Urinary bladder (tissue), 4 donors: ENCODE measurements around the gene POU6F2. TPM values are rescaled to one million over a fixed set of nuclear protein-coding genes. Genes with fewer than 3 reads are reported as not detected.
"Not testable (repeated sequence)": the region's sequence is repeated elsewhere in the genome, so short reads cannot be mapped to it uniquely, and the experiment has no call there.

Experiments used
- DNase-seq: peaks from one replicate; pipeline ENCODE4 v3.0.0-alpha.2; 2015; ENCODE audit errors: extremely low spot score
- H3K27ac ChIP-seq: one replicate; pipeline ENCODE4 v1.5.1; 2013; ENCODE audit warnings: low read depth, mild to moderate bottlenecking, moderate library complexity
- H3K36me3 ChIP-seq: one replicate; pipeline ENCODE4 v1.6.1; 2013; ENCODE audit warnings: mild to moderate bottlenecking, moderate library complexity; ENCODE audit not compliant: insufficient read depth
- H3K4me1 ChIP-seq: one replicate; pipeline ENCODE4 v1.6.1; 2013; ENCODE audit warnings: mild to moderate bottlenecking, moderate library complexity; ENCODE audit not compliant: insufficient read depth
- H3K4me3 ChIP-seq: one replicate; pipeline ENCODE4 v1.5.1; 2013; ENCODE audit warnings: low read depth, low read length
- WGBS: extraction: QIAGEN DNeasy Blood & Tissue Kit; methylation state at CpG from one replicate; pipeline ENCODE4 v1.1.7; 2013; 5-methylcytosine and 5-hydroxymethylcytosine counted together
- polyA plus RNA-seq: library from polyadenylated mRNA; stranded (reverse); fragments of 200-250 nt; gene quantifications from one replicate; pipeline ENCODE4 v1.2.3, GENCODE V29; 2013
- total RNA-seq: library from RNA; depleted of rRNA; stranded (reverse); fragments of >200 nt; gene quantifications from one replicate; pipeline ENCODE4 v1.2.3, GENCODE V29; 2014
- donor health status: healthy with polysubstance abuse.
- donor health status: healthy.

POU6F2 gene
- total and polyA plus RNA-seq, 2 donors = 2.1 to 5.0 TPM

DNA sequence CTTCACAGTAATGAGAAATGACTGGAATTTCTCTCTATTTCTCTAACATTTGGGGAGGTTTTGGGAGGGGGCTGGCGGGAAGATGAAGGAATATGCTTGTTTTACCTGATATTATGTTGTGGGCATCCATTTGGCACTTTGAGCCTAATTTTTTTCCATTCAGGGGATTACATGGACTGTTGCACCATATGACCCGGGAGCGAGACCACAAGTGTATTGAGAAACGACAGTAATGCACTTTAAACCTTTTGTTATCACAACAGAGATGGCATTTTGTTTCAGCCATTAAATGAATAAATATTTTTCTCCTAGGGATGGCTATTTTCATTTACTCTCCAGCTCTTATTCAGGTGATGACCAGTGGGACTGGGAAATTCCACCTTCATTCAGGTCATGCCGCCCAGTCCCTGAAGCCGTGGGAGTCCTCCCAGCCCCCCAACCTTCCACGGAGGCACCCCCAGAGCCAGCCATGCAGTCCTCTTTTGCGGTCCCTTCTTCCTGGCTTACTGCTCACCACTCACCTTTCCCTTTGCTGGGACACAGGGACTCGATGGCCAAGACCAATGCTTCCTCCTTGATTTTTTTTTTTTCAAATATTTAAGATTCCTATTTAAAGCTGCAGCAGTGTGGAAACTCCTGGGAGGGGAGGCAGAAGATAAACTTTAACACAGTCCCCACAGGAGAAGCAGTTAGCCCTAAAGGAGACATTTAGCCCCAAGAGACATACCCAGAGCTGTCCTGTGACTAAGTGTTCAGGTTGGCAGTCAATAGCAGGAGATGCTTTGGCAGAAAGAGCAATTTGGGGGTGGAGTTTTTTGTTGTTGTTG, 397.6 kb downstream of the POU6F2 start:
- peaks cover 2% of the 10 kb centered on the region for H3K4me1 ChIP-seq
- WGBS = 63% methylated on average over 9 of the region's 9 CpGs

DNA sequence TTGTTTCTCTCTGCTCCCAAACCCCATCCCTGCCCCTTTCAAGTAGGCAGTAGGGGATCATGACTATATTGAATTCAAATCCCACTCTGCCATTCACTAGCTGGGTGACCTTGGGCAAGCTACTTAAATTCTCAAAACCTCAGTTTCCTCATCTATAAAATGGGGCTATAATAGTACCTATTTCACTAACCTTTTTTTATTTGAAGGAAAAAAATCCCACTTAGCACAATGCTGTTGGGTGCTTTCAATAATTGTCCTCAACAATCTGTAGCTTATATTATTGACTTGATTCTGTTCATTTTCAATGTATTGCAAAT, 398.1 kb downstream of the POU6F2 start:
- no peak overlapping the region for H3K4me3 ChIP-seq
- DNase-seq = no peak
- peaks cover 2% of the 10 kb centered on the region for H3K4me1 ChIP-seq
- H3K36me3 ChIP-seq = no peaks in the 10 kb centered on the region
- no peak overlapping the region for H3K27ac ChIP-seq

More for the DNA sequence above, 397.6 kb downstream of the POU6F2 start:
- Histone ChIP-seq H3K36me3 (no peaks in the 10 kb centered on the region), H3K27ac (no peak overlapping the region), H3K4me3 (no peak overlapping the region)
- DNase-seq = no peak

DNA sequence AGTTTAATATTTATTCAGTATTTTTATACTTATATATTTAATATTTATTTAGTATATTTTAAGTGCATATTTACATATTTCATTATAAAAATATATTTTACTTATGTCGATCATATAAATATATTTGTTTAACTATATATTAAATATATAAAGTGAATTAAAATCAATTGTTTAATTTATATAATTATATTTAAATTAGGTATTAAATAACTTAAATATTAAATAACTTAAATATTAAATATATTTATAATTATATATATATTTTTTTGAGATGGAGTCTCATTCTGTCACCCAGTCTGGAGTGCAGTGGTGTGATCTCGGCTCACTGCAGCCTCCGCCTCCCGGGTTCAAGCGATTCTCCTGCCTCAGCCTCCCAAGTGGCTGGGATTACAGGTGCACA, 399.2 kb downstream of the POU6F2 start:
- H3K4me1 ChIP-seq, H3K4me3 ChIP-seq: not testable (repeated sequence)
- WGBS = 96% methylated on average over 5 of the region's 5 CpGs

DNA sequence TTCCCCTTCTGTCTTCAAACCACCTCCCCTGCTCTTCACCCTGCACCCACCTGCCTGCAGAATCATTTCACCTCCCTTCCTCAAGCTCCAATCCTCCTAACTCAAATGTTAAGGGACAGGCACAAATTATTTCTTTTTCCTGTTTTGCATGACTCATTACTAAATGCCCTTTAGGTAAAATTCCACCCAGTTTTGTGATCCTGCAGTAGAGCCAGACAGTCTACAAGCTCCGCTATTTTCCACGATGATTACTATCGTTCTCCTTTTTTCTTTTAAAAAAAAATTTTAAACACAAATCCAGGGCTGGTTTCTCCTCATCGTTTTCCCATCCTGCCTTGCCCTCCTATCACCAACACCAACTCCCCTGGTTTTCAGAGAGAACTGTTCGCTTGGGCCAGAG, 401.7 kb downstream of the POU6F2 start:
- H3K27ac ChIP-seq = no peak overlapping the region
- 85% methylated on average over 5 of the region's 5 CpGs for WGBS
- DNase-seq = no peak
- H3K36me3 ChIP-seq = no peaks in the 10 kb centered on the region
- H3K4me3 ChIP-seq = no peak overlapping the region
- H3K4me1 ChIP-seq = peaks cover 2% of the 10 kb centered on the region

More for the DNA sequence above, 399.2 kb downstream of the POU6F2 start:
- not testable (repeated sequence) for DNase-seq, H3K36me3 ChIP-seq, H3K27ac ChIP-seq

DNA sequence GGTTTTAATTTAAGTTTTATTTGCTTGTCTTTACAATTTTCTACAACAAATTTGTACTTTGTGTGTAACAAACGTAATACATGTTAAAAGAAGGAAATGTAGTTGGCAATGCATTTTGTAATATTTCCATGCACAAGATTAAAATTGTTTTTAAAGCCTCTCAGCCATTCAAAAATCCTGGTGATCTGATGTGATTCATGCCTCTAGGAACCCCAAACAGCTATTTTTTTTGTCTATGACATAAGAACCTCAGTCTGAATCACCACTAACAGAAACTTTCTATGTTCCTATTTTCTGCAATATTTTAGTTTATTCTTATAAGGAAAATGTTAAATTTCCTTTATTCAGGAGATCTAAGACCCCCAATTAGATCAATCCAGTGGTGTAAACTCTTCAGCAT, 405.4 kb downstream of the POU6F2 start:
- 72% methylated on average over 1 of the region's 1 CpG for WGBS
- Histone ChIP-seq H3K4me1 (no peaks in the 10 kb centered on the region), H3K4me3 (no peak overlapping the region), H3K36me3 (no peaks in the 10 kb centered on the region), H3K27ac (no peak overlapping the region)
- DNase-seq = no peak

DNA sequence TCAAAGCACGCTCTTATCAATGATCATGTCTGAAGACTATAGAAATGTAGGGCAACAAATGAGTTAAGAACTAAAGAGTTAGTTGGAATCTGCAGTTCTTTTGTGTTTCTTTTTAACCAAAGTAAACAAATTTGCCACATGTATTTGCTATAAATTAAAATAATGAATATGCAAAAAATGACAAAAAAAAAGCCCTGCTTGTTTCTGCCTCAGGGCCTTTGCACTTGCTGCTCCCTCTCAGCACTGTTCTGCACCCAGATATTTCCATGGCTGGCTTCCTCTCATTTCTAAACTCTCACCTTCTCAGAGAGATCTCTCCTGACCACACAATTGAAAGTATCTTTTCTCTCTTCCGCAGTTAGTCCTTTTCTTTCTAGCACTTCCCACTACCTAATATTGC, 406.7 kb downstream of the POU6F2 start:
- Histone ChIP-seq H3K27ac (no peak overlapping the region), H3K36me3 (no peaks in the 10 kb centered on the region), H3K4me1 (no peaks in the 10 kb centered on the region), H3K4me3 (no peak overlapping the region)
- 94% methylated on average over 2 of the region's 2 CpGs for WGBS
- no peak for DNase-seq

DNA sequence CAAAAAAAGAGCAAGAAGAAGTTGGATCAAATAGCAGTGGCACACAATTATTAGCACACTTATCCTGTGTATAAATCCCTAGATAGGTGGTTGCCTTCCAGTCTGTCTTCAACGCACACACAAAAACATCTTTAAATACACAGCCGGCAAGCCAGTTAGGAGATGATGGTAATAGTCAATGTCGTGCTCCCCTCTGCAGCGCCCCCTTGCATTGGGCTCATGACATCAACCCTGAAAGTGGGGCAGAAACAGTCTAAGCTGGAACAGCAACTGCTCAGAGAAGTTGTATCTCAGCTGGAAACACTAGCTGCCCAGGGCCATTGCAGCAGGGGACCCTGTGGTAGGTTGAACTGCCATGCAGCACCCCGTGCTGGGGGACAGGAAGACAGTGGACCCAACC, 409.0 kb downstream of the POU6F2 start:
- no peak overlapping the region for H3K4me3 ChIP-seq
- no peaks in the 10 kb centered on the region for H3K4me1 ChIP-seq
- DNase-seq = no peak
- WGBS = 82% methylated on average over 5 of the region's 5 CpGs
- H3K27ac ChIP-seq = no peak overlapping the region
- H3K36me3 ChIP-seq = no peaks in the 10 kb centered on the region

DNA sequence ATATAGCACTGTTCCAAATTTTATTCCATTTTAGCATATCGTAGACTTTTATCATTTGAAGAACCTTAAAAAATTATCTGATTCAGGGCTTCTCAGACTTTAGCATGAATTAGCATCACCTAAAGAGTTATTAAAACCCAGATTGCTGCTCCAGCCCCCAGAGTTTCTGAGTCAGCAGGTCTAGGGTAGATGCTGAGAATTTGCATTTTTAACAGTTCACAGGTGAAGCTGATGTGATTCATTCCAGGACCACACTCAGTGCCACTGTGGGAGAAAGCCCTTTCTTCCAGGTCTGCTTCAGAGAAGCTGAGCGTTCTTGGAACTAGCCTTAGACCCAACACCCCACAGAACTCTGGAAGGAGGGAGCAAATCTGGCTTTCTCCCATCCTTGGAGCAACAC, 414.4 kb downstream of the POU6F2 start:
- Histone ChIP-seq H3K4me3 (no peak overlapping the region), H3K27ac (no peak overlapping the region), H3K36me3 (no peaks in the 10 kb centered on the region), H3K4me1 (no peaks in the 10 kb centered on the region)
- no peak for DNase-seq
- 60% methylated on average over 2 of the region's 2 CpGs for WGBS

DNA sequence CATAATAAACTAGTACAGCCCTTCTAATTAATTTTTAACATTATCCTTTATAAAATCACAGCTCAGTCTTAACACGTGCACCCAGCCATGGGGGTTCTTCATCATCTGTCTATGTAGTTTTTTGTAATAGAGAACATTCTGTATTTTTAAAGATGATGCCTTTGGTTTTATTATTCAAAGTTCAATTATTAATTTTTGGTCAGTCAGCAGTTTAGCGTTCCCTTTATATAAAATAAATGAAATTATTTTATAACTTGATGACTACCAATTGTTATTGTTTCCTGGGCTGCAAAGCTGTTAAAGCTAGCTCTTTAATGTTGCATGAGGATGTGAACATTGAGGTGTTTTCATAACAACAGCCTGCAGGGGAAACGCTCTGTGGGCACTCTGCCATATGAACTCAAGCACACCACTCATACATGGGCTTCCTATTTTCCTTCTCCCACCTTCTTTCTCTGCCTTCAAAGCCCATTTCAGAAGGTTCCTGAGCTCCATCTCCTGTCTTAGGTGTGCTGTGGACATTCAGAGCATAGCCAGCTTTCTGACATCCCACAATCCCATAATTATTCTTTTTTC, 416.5 kb downstream of the POU6F2 start:
- no peaks in the 10 kb centered on the region for H3K36me3 ChIP-seq
- no peak overlapping the region for H3K27ac ChIP-seq
- H3K4me3 ChIP-seq = no peak overlapping the region
- H3K4me1 ChIP-seq = no peaks in the 10 kb centered on the region
- WGBS = 35% methylated on average over 3 of the region's 3 CpGs
- DNase-seq = no peak

DNA sequence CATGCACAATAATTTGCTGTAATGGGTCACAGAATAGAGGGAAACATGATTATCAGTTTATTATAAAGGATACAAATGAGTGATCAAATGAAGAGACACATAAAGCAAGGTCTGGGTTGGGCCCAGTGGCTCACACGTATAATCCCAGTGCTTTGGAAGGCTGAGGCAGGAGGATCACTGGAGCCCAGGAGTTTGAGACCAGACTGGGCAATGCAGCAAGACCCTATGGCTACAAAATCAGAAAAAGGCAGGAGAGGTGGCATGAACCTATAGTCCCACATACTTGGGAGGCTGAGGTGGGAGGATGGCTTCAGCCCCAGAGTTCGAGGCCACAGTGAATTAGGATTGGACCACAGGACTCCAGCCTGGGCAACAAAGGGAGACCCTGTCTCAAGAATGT, 421.7 kb downstream of the POU6F2 start:
- Histone ChIP-seq H3K4me1 (no peaks in the 10 kb centered on the region), H3K4me3 (no peak overlapping the region), H3K36me3 (no peaks in the 10 kb centered on the region), H3K27ac (no peak overlapping the region)
- DNase-seq = no peak
- WGBS = 92% methylated on average over 2 of the region's 2 CpGs

DNA sequence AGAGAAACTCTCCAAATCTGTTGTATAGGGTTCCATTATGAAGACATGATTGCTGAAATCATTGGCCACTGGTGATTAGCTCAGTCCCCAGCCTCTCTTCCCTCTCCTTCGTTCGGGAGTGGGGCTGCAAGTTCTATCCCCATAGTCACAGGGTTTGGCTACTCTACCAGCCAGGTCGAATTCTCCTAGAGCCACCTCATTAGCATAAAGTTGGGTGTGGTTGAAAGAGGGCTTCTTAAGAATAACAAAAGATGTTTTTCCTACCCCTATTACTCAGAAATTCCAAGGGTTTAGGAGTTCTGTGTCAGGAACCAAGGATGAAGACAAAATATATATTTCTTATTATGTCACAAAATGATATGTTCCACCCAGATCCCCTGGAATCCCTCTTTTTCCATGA, 422.3 kb downstream of the POU6F2 start:
- H3K4me3 ChIP-seq = no peak overlapping the region

DNA sequence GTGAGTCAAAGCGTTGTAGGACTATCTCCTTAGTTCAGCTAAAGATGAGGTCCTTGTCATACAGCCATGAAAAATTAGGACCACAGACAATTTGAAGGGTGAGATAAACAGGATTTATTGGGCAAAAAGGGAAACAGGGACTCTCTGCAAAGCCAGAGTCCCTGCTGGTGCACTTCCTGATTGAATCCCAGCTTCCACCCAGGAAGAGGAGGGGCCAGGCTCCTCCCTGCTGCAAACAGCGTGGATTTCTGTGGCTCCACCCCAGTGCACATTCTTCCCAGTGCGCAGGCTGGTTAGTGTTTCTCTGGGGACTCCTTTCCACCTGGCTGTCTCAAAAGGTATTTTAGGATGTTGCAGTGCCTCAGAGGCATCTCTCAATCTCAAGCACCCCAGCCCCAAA, 423.1 kb downstream of the POU6F2 start:
- no peak for DNase-seq

More for the DNA sequence above, 422.3 kb downstream of the POU6F2 start:
- no peak for DNase-seq
- H3K27ac ChIP-seq = no peak overlapping the region
- WGBS = 80% methylated on average over 3 of the region's 3 CpGs
- no peaks in the 10 kb centered on the region for H3K4me1 ChIP-seq
- H3K36me3 ChIP-seq = no peaks in the 10 kb centered on the region

DNA sequence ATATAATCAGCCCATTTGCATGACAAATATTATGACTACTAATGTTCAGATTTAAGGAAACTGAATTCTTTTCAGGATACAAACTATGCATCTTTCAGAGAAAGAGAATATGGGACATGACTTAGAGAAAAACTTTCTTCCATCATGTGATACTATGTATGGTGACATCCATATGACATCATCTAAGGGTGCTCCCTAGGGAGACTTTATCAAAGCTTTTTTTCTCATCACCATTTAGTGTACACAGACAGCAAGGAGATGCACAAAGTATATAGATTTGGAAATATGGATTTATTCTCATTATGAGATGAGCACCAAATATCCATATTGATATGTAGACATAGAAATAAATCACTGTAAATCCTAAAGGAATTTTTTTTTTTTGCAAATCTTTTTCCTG, 424.3 kb downstream of the POU6F2 start:
- Histone ChIP-seq H3K4me1 (no peaks in the 10 kb centered on the region), H3K4me3 (no peak overlapping the region), H3K36me3 (no peaks in the 10 kb centered on the region), H3K27ac (no peak overlapping the region)
- DNase-seq = no peak

More for the DNA sequence above, 423.1 kb downstream of the POU6F2 start:
- Histone ChIP-seq H3K36me3 (no peaks in the 10 kb centered on the region), H3K27ac (no peak overlapping the region), H3K4me3 (no peak overlapping the region), H3K4me1 (no peaks in the 10 kb centered on the region)
- WGBS = 81% methylated on average over 3 of the region's 3 CpGs

DNA sequence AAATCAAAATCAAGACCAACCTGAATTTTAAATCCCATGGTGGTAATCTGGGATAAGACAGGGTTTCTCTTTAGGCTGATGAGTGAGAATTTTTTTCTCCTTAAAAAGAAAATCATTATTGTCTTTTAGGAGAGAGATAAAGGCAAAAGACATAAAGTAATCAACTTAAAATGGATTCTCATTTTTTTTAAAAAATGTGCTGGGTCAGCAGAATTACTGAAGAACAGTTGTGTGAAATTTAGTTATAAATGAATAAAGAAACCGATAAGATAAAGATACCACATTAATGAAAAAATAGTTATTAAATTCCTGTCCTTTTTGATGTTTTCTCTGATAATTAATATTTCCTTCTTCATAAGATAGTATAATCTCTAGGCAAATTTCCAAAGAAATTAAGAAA, 427.2 kb downstream of the POU6F2 start:
- no peak for DNase-seq
- H3K36me3 ChIP-seq = no peaks in the 10 kb centered on the region
- no peak overlapping the region for H3K27ac ChIP-seq
- H3K4me1 ChIP-seq = no peaks in the 10 kb centered on the region
- WGBS = 94% methylated on average over 1 of the region's 1 CpG
- no peak overlapping the region for H3K4me3 ChIP-seq
